ENCODE results near the gene CCDC91.

Gene CCDC91

GRCh38 chr12:28156362-28156761 lies 33.9 kb upstream of the CCDC91 start:
- ChIA-PET POLR2A (no interaction called here), CTCF (no interaction called here)
- DNase-seq (ENCODE audit: extremely low spot score) = no peak
- TF ChIP-seq SUZ12 (IDR thresholded peaks at IDR 0.05) (no peak), LEF1 (IDR thresholded peaks at IDR 0.05; ENCODE audit: borderline replicate concordance) (no peak), L3MBTL2 (conservative IDR thresholded peaks at IDR 0.05) (no peak), FOXA1 (IDR thresholded peaks at IDR 0.05) (no peak), BHLHE40 (IDR thresholded peaks at IDR 0.05; ENCODE audit: borderline replicate concordance) (no peak), PKNOX1 (IDR thresholded peaks at IDR 0.05) (no peak), FOXK2 (IDR thresholded peaks at IDR 0.05) (no peak), ELF4 (IDR thresholded peaks at IDR 0.05) (no peak), ARNT (IDR thresholded peaks at IDR 0.05) (no peak), ZNF384 (IDR thresholded peaks at IDR 0.05) (no peak), SP1 (IDR thresholded peaks at IDR 0.05) (no peak), HDGF (IDR thresholded peaks at IDR 0.05; ENCODE audit: borderline replicate concordance) (no peak), NFRKB (IDR thresholded peaks at IDR 0.05) (no peak), FOXM1 (IDR thresholded peaks at IDR 0.05; ENCODE audit: borderline replicate concordance) (no peak), TARDBP (IDR thresholded peaks at IDR 0.05) (no peak), CTBP1 (IDR thresholded peaks at IDR 0.05; ENCODE audit: borderline replicate concordance) (no peak)

- ChIA-PET CTCF (no interaction called here), POLR2A (no interaction called here)
- TF ChIP-seq HDGF (IDR thresholded peaks at IDR 0.05; ENCODE audit: borderline replicate concordance) (no peak), LEF1 (IDR thresholded peaks at IDR 0.05; ENCODE audit: borderline replicate concordance) (no peak), FOXA1 (IDR thresholded peaks at IDR 0.05) (no peak), PKNOX1 (IDR thresholded peaks at IDR 0.05) (no peak), ZNF384 (IDR thresholded peaks at IDR 0.05) (no peak), L3MBTL2 (conservative IDR thresholded peaks at IDR 0.05) (no peak), BHLHE40 (IDR thresholded peaks at IDR 0.05; ENCODE audit: borderline replicate concordance) (no peak), FOXK2 (IDR thresholded peaks at IDR 0.05) (no peak), TARDBP (IDR thresholded peaks at IDR 0.05) (no peak), FOXM1 (IDR thresholded peaks at IDR 0.05; ENCODE audit: borderline replicate concordance) (no peak), SP1 (IDR thresholded peaks at IDR 0.05) (no peak), CTBP1 (IDR thresholded peaks at IDR 0.05; ENCODE audit: borderline replicate concordance) (no peak), ELF4 (IDR thresholded peaks at IDR 0.05) (no peak), NFRKB (IDR thresholded peaks at IDR 0.05) (no peak), SUZ12 (IDR thresholded peaks at IDR 0.05) (no peak), ARNT (IDR thresholded peaks at IDR 0.05) (no peak)
- peak; percentile 6 for DNase-seq (ENCODE audit: extremely low spot score)
These were observed 33.5 kb upstream of the CCDC91 start for GRCh38 chr12:28156804-28157203.

DNA sequence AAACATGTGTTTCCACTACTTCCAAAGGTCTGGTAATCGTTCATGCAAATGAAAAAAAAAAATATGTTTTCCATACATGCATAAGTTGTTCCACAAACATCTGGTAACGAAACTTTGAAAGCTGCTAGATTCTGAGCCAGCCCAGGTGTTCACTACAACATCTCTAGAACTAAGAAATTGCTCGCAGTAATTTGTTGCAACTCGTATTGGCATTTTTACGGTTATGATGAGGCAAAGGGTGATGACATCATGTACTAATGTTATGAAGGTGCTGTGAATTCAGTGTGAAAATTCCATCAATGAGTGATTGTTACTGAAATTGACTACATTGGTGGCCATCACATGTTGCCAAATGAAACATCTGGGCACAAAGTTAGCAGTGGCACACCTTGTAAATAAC lies 31.9 kb upstream of the CCDC91 start:
- no peak for DNase-seq (ENCODE audit: extremely low spot score)
- TF ChIP-seq L3MBTL2 (conservative IDR thresholded peaks at IDR 0.05) = no peak
- no peak for TF ChIP-seq ZNF384 (IDR thresholded peaks at IDR 0.05)
- TF ChIP-seq TARDBP (IDR thresholded peaks at IDR 0.05) = no peak
- no peak for TF ChIP-seq ARNT (IDR thresholded peaks at IDR 0.05)
- TF ChIP-seq PKNOX1 (IDR thresholded peaks at IDR 0.05) = no peak
- no peak for TF ChIP-seq SP1 (IDR thresholded peaks at IDR 0.05)
- TF ChIP-seq LEF1 (IDR thresholded peaks at IDR 0.05; ENCODE audit: borderline replicate concordance) = no peak
- TF ChIP-seq FOXK2 (IDR thresholded peaks at IDR 0.05) = no peak
- TF ChIP-seq FOXA1 (IDR thresholded peaks at IDR 0.05) = no peak
- TF ChIP-seq FOXM1 (IDR thresholded peaks at IDR 0.05; ENCODE audit: borderline replicate concordance) = no peak
- TF ChIP-seq NFRKB (IDR thresholded peaks at IDR 0.05) = no peak
- no peak for TF ChIP-seq HDGF (IDR thresholded peaks at IDR 0.05; ENCODE audit: borderline replicate concordance)
- TF ChIP-seq SUZ12 (IDR thresholded peaks at IDR 0.05) = no peak
- no peak for TF ChIP-seq ELF4 (IDR thresholded peaks at IDR 0.05)
- TF ChIP-seq CTBP1 (IDR thresholded peaks at IDR 0.05; ENCODE audit: borderline replicate concordance) = no peak
- TF ChIP-seq BHLHE40 (IDR thresholded peaks at IDR 0.05; ENCODE audit: borderline replicate concordance) = no peak
- ChIA-PET POLR2A (no interaction called here), CTCF (no interaction called here)

DNA sequence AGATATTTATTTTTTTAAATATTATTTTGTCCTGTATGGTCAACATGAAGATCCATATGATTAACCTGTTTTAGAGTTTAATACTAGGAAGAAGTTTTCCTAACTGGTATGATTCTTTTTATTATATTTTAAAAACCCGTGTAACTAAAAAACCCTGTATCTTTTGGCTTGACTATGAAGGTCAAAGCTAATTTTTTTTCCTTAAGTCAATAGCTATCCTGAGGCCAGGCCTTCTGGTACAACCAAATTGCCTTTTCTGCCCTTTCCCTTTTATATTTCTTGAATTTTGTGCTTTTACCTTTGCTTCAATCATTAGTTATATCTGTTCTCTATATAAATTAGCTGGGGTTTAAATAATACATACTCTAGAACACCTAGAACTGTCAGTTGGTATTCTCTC lies 30.6 kb upstream of the CCDC91 start:
- no peak for DNase-seq (ENCODE audit: extremely low spot score)
- ChIA-PET POLR2A (interaction anchor here (0.7 kb wide), 1 partner anchor 758 kb away, joined by 3 read pairs; no protein-coding TSS in a partner anchor), CTCF (no interaction called here)
- TF ChIP-seq TARDBP (IDR thresholded peaks at IDR 0.05) (no peak), ARNT (IDR thresholded peaks at IDR 0.05) (no peak), BHLHE40 (IDR thresholded peaks at IDR 0.05; ENCODE audit: borderline replicate concordance) (no peak), HDGF (IDR thresholded peaks at IDR 0.05; ENCODE audit: borderline replicate concordance) (no peak), ELF4 (IDR thresholded peaks at IDR 0.05) (no peak), FOXA1 (IDR thresholded peaks at IDR 0.05) (no peak), CTBP1 (IDR thresholded peaks at IDR 0.05; ENCODE audit: borderline replicate concordance) (no peak), FOXK2 (IDR thresholded peaks at IDR 0.05) (no peak), LEF1 (IDR thresholded peaks at IDR 0.05; ENCODE audit: borderline replicate concordance) (no peak), PKNOX1 (IDR thresholded peaks at IDR 0.05) (no peak), SP1 (IDR thresholded peaks at IDR 0.05) (no peak), SUZ12 (IDR thresholded peaks at IDR 0.05) (no peak), ZNF384 (IDR thresholded peaks at IDR 0.05) (no peak), FOXM1 (IDR thresholded peaks at IDR 0.05; ENCODE audit: borderline replicate concordance) (no peak)

DNA sequence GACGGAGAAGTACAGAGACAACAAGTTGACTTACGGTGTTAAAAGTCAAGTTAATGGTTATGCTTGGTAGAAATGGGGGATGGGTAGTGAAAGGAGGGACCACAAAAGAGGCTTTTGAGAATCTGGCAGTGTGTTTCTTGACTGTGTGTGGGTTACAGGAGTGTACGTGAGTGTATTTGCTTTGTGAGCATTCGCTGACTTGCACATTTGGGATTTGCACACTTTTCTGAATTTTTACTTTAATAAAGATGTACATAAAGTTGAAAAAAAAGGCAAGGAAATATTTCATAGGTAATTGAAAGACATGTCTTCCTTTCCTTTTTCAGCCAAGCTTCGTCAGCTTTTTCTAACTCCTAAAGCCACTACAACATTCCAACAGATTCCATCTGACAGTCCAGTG lies 28.6 kb upstream of the CCDC91 start:
- POLR2A ChIA-PET = no interaction called here
- TF ChIP-seq FOXM1 (IDR thresholded peaks at IDR 0.05; ENCODE audit: borderline replicate concordance) (no peak), LEF1 (IDR thresholded peaks at IDR 0.05; ENCODE audit: borderline replicate concordance) (no peak), ELF4 (IDR thresholded peaks at IDR 0.05) (no peak), HDGF (IDR thresholded peaks at IDR 0.05; ENCODE audit: borderline replicate concordance) (no peak), NFRKB (IDR thresholded peaks at IDR 0.05) (no peak), SP1 (IDR thresholded peaks at IDR 0.05) (no peak), L3MBTL2 (conservative IDR thresholded peaks at IDR 0.05) (no peak), TARDBP (IDR thresholded peaks at IDR 0.05) (no peak), PKNOX1 (IDR thresholded peaks at IDR 0.05) (no peak), CTBP1 (IDR thresholded peaks at IDR 0.05; ENCODE audit: borderline replicate concordance) (no peak), ARNT (IDR thresholded peaks at IDR 0.05) (no peak), ZNF384 (IDR thresholded peaks at IDR 0.05) (no peak), SUZ12 (IDR thresholded peaks at IDR 0.05) (no peak), FOXK2 (IDR thresholded peaks at IDR 0.05) (no peak), BHLHE40 (IDR thresholded peaks at IDR 0.05; ENCODE audit: borderline replicate concordance) (no peak), FOXA1 (IDR thresholded peaks at IDR 0.05) (no peak)
- DNase-seq (ENCODE audit: extremely low spot score) = no peak
- CTCF ChIA-PET = no interaction called here
